HG03159 (cell line): ENCODE data around the gene RGL2.

ENCODE experiments used
- ATAC-seq: cut with Tn5 transposase; IDR thresholded peaks from one replicate; pipeline ENCODE4 v1.9.1; 2021; ENCODE audit warnings: mild to moderate bottlenecking, moderate library complexity; ENCODE audit not compliant: unreplicated experiment

The RGL2 gene

DNA sequence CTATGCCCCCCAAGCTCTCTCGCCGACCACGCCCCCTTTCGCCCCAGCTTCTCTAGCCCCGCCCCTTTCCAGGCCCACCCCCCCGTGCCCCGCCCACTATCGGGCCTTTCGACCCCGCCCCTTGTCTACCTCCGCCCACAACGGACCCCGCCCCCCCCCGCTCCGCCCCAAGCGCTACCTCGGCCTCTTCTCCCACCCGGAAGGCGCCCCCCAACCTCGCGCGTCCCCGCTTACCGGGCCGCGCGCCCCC is 18.6 kb upstream of the RGL2 start:
- ATAC-seq, result no peak

- no peak for ATAC-seq
Observed at GRCh38 chr6:33316603-33317418, 18.1 kb upstream of the RGL2 start.

DNA sequence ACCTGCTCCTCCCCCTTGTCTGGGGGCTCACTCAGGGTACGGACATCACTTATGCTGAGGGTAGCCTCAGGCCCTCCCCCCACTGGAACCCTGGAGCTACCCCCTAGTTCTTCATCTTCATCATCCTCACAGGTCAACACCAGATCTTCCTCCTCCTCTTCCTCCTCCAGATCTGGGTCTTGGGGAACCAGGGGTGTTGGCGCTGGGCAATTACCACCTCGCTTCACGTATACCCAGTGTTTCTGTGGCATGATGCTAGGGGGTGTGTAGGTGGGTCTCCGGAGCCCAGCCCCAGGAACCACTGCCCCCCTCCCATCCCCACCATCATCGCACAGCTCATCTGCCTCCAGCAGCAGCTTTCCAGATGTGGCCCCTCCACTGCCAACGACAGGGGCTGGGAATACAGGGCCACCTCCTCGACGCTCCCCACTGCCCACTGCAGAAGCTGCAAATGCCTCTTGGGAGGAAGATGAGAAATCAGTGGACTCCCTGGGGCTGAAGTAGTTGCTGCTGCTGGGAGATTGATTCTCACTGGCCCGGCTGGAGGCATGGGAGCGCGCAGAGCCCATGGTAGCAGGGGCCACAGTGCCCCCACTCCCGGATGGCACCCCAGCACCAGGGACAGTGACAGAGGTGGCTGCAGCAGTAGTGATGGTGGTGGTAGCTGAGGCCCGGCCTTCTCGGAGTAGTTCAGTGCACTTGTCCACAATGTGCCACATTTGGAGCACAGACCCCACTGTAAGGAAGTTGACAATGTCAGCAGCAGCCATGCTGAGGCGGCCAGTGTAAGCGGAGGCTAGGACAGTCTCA is 17.3 kb upstream of the RGL2 start:
- no peak for ATAC-seq

- ATAC-seq, result no peak
Observed at GRCh38 chr6:33314943-33315792, 16.4 kb upstream of the RGL2 start.

DNA sequence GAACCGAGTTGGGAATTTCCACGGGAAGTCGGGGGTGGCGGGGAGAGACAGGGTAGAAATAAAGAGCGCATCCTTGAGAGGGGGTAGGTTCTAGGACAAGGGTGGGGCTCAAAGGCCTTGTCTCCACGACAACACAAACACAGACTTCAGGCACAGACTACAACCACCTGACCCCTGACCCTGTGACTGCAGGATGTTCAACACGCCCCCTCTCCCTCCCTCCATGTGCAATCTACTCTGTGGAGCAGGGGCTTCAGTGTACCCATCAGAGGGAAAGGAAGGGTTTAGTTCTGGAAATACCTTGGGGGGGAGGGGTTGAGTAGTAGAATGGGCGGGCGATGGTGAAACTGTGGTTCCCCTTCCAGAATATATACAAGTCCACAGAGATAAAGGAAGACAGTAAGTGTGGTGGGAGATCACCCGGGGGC is 15.8 kb upstream of the RGL2 start:
- ATAC-seq, result no peak

- peak; percentile 38 for ATAC-seq
Observed at GRCh38 chr6:33313709-33314514, 15.2 kb upstream of the RGL2 start, which contains the start of gene TAPBP. TSS of gene TAPBP (minus strand) at chr6:33314078. CDS start at chr6:33314041, 37 bp downstream.

DNA sequence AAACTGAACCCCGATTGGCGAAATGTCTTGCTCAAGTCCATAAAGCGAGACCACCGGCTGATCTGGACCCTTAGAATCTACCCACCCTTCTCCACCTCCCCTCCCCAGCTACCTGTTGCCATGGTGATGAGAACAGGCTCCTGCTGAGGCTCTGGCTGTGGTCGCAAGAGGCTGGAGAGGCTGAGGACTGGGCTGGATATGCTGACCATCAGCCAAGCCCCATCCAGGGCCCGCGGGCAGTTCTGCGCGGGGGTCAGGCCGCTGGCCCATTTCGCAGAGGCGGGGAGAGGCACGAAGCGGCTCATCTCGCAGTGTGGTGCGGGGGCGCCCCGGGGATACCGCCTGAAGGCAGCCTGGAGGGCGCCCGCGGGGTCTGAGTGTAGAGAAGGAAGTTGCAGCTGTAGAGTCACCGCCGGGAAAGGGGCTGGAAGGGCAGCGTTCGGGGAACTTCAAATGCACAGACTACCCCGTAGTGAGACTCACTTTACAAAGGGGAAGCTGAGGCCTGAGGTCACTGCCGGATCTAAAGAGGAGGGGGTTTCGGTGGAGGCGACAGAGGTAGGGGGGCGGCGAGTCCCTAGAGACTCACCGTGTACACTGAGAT is 14.5 kb upstream of the RGL2 start:
- peak; percentile 0 for ATAC-seq

DNA sequence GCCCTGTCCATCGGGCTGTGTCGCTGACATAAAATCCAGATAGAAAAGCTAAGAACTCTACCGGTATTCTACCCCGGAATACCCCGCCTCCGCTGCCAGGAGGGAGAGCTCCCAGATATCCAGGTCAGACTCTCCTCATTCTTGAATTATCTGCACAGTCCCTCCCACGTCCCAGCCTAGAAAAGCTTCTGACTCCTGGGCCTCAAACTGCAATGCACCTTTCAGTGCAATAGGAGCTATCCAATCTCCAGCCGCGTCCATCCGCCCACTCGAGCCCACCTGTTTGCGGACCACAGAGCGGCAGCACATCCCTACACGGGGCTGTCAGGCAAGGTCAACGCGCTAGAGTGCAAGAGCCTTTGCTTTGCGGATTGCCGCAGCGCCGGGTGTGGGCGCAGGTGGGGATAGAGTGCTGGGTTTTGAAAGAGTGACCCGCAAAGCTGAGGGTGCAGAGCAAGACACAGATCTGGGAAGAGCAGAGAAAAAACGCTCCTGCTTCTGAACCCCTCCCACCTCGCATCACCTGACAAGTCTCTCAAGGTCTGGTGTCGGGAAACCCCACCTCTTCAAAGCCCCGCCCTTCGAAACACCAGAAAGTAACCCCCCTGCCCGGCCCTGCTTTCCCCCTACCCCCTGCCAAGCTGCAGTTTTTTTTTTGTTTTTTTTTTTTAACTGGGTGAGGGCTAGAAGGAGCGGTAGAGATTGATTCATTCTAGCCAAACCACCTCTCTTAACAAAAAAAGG is 13.8 kb upstream of the RGL2 start:
- ATAC-seq, result peak; percentile 35

DNA sequence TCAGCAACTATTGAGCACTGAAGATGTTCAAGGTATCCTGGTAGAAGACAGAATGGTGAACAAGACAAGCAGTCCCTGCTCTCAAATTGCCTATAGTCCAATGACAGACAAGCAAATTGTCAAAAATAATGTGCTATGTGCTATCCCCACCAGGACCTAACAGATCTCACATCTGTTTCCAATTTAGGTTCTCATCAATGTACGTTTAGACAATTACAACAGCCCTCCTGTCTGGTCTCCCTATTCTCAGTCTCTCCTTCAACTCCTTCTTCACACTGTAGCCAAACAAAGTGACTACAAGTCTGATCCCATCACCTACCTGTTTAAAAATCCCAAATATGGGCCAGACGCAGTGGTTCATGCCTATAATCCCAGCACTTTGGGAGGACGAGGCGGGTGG is 7.6 kb upstream of the RGL2 start:
- no peak for ATAC-seq

- no peak for ATAC-seq
Observed at GRCh38 chr6:33305052-33305451, 6.3 kb upstream of the RGL2 start.

- no peak for ATAC-seq
Observed at GRCh38 chr6:33304216-33304615, 5.5 kb upstream of the RGL2 start.

DNA sequence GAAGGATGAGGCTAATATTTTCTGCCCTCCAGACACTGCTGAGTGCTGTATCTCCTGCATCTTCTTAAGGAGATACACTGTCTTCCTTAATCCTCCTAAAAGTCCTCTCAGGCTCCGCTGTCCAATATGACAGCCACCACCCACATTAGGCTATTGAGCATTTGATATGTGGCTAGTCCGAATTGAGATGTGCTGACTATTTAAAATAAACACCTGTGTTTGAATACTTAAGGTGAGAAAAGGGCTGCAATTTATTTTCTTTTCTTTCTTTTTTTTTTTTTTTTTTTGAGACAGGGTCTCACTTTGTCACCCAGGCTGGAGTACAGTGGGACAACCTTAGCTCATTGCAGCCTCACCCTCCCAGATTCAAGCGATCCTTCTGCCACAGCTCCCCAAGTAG is 3.1 kb upstream of the RGL2 start:
- ATAC-seq, result no peak

- peak; percentile 71 for ATAC-seq
Observed at GRCh38 chr6:33299237-33299944, 649 bp upstream of the RGL2 start.

DNA sequence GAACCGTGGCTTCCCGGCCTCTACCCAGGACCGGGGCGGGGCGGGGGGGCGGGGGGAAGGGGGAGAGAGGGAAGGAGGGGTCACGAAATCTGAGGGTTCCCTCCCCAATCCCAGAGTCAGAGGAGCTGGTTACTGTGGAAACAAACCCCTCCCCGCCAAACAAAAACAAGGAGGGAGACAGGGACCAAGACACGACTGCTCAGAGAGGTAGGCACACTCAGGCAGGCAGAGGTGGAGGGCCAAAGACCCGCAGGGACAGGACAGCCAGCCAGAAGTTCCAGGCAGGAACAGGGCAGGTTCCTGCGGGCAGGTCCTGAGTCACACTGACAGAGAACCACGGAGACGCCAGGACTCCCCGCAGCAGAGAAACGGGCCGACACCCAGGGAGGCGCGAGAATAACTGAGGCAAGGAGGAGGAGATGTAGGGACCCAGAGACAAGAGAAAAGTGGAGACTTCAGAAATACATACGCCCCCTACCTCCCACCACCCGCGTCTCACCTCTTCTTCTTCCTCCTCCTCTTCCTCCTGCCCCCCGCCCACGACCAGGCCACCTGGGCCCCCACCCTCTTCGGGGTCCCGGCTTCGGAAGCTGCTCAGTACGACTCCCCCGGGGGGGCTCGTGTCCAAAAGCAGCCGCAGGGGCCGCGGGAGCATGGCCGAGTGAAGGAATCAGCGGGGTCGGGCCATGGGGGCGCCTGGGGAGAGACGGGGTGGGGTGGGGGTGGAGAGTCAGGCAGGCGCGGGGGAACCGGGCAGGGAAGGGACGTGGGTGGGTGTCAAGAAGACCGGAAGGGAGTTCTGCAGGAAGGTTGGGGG is 578 bp downstream of the RGL2 start:
- ATAC-seq, result no peak

GRCh38 chr6:33297406-33297955 is 1.3 kb downstream of the RGL2 start:
- no peak for ATAC-seq

- ATAC-seq, result no peak
Observed at GRCh38 chr6:33296797-33297405, 1.8 kb downstream of the RGL2 start.

GRCh38 chr6:33295621-33296369 is 2.9 kb downstream of the RGL2 start:
- no peak for ATAC-seq
